Measurements from ENCODE around the gene TRUB2. TPM values are rescaled to one million over a fixed set of nuclear protein-coding genes. Genes with fewer than 3 reads are reported as not detected.

TRUB2 gene
- total RNA-seq, 1 experiment from 2014 or later: 34.1 TPM

- Mint-ChIP-seq H3K36me3 (ENCODE audit: insufficient read depth, unreplicated experiment) (peaks cover 61% of the 10 kb centered on the region), H3K9me3 (ENCODE audit: unreplicated experiment) (no peaks in the 10 kb centered on the region), H3K4me1 (ENCODE audit: low read depth, unreplicated experiment) (peaks cover 30% of the 10 kb centered on the region), H3K27ac (ENCODE audit: unreplicated experiment) (peak within 1 kb of the TSS; percentile 97), H3K4me3 (ENCODE audit: unreplicated experiment) (peak within 1 kb of the TSS; percentile 98), H3K27me3 (ENCODE audit: insufficient read depth, unreplicated experiment) (peaks cover 2% of the 10 kb centered on the region)
- Histone ChIP-seq H3K4me1 (peaks cover 5% of the 10 kb centered on the region), H3K4me3 (ENCODE audit: low read depth, low read length) (peak within 1 kb of the TSS; percentile 88), H3K36me3 (ENCODE audit: control insufficient read depth, insufficient read depth, low read length) (peaks cover under 1% of the 10 kb centered on the region; the same call in 1 of the 2 replicates), H3K9me3 (no peaks in the 10 kb centered on the region), H3K27me3 (replicated peaks; ENCODE audit: control insufficient read depth, insufficient read depth, low read length) (no peaks in the 10 kb centered on the region)
- BruUV-seq (replicated peaks): no TSS peak
- CTCF ChIA-PET: interaction anchor here (0.6 to 1.5 kb wide), 11 partner anchors 16 to 116 kb away, joined by 3 to 10 read pairs (median 5); no protein-coding TSS in a partner anchor
- POLR2A ChIA-PET: interaction anchor here (0.5 to 1.6 kb wide), 13 partner anchors 9 to 276 kb away, joined by 3 to 15 read pairs (median 4); partner anchors contain the start of genes CERCAM, SPTAN1 and URM1
- intact Hi-C loops (cut with micrococcal nuclease; ENCODE audit: unreplicated experiment): loop anchor here (1.0 kb wide), 3 partner anchors 26 to 63 kb away; no protein-coding TSS in a partner anchor
- peak; percentile 99 to 100 for DNase-seq
- TF ChIP-seq, protein P1, sequence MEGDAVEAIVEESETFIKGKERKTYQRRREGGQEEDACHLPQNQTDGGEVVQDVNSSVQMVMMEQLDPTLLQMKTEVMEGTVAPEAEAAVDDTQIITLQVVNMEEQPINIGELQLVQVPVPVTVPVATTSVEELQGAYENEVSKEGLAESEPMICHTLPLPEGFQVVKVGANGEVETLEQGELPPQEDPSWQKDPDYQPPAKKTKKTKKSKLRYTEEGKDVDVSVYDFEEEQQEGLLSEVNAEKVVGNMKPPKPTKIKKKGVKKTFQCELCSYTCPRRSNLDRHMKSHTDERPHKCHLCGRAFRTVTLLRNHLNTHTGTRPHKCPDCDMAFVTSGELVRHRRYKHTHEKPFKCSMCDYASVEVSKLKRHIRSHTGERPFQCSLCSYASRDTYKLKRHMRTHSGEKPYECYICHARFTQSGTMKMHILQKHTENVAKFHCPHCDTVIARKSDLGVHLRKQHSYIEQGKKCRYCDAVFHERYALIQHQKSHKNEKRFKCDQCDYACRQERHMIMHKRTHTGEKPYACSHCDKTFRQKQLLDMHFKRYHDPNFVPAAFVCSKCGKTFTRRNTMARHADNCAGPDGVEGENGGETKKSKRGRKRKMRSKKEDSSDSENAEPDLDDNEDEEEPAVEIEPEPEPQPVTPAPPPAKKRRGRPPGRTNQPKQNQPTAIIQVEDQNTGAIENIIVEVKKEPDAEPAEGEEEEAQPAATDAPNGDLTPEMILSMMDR (IDR thresholded peaks at IDR 0.05; ENCODE audit: insufficient read depth in 1 of 2, low read depth in 1 of 2, low read length in 1 of 2, severe bottlenecking in 1 of 2, unreplicated experiment in 1 of 2): no peak
Observed at GRCh38 chr9:128276008-128276573, 46.2 kb downstream of the TRUB2 start, which contains the start of gene SWI5. SWI5 (plus strand) TSS chr9:128276276.

- Mint-ChIP-seq H3K27ac (ENCODE audit: unreplicated experiment) (peak within 1 kb of the TSS; percentile 97), H3K36me3 (ENCODE audit: insufficient read depth, unreplicated experiment) (peaks cover 63% of the 10 kb centered on the region), H3K4me3 (ENCODE audit: unreplicated experiment) (peak within 1 kb of the TSS; percentile 98), H3K27me3 (ENCODE audit: insufficient read depth, unreplicated experiment) (peaks cover 2% of the 10 kb centered on the region), H3K9me3 (ENCODE audit: unreplicated experiment) (no peaks in the 10 kb centered on the region), H3K4me1 (ENCODE audit: low read depth, unreplicated experiment) (peaks cover 28% of the 10 kb centered on the region)
- intact Hi-C loops (cut with micrococcal nuclease; ENCODE audit: unreplicated experiment): loop anchor here (1.0 kb wide), 3 partner anchors 25 to 64 kb away; no protein-coding TSS in a partner anchor
- peaks cover 5% of the 10 kb centered on the region for H3K4me1 ChIP-seq
- POLR2A ChIA-PET: interaction anchor here (0.6 to 1.6 kb wide), 12 partner anchors 10 to 277 kb away, joined by 3 to 15 read pairs (median 4); partner anchors contain the start of genes CERCAM, SPTAN1 and URM1
- CTCF ChIA-PET: interaction anchor here (0.6 to 1.5 kb wide), 10 partner anchors 17 to 89 kb away, joined by 3 to 10 read pairs (median 6); no protein-coding TSS in a partner anchor
- TF ChIP-seq, protein P1 (IDR thresholded peaks at IDR 0.05; ENCODE audit: insufficient read depth in 1 of 2, low read depth in 1 of 2, low read length in 1 of 2, severe bottlenecking in 1 of 2, unreplicated experiment in 1 of 2): no peak
- no peaks in the 10 kb centered on the region for H3K27me3 ChIP-seq (replicated peaks; ENCODE audit: control insufficient read depth, insufficient read depth, low read length)
- peaks cover 2% of the 10 kb centered on the region; the same call in 1 of the 2 replicates for H3K36me3 ChIP-seq (ENCODE audit: control insufficient read depth, insufficient read depth, low read length)
- H3K4me3 ChIP-seq (ENCODE audit: low read depth, low read length): peak within 1 kb of the TSS; percentile 88
- no TSS peak for BruUV-seq (replicated peaks)
- DNase-seq: peak; percentile 56 to 64
- no peaks in the 10 kb centered on the region for H3K9me3 ChIP-seq
Observed at GRCh38 chr9:128275198-128276007, 46.8 kb downstream of the TRUB2 start, which contains the start of gene GOLGA2. GOLGA2 (minus strand) TSS chr9:128276007; CDS start chr9:128275976, 31 bp downstream.

DNA sequence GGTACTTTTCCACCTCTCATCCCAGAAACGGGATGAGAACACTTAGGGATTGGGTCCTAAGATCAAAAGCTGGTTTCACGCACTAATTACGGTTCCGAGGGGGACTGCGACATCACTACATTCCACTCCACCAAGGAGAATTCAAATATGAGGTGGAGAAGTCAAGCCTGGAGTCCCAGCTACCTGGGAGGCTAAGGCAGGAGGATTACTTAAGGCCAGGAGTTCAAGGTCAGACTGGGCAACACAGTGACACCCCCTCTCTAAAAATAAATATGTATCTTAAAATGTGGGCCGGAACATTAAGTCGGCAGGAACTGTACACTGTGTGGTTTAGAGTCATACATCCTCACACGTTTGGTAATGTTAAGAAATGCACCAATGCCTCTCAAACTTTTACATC, 48.0 kb downstream of the TRUB2 start:
- Mint-ChIP-seq H3K4me3 (ENCODE audit: unreplicated experiment) (no peak overlapping the region), H3K9me3 (ENCODE audit: unreplicated experiment) (no peaks in the 10 kb centered on the region), H3K27ac (ENCODE audit: unreplicated experiment) (peak overlapping the region; percentile 27), H3K4me1 (ENCODE audit: low read depth, unreplicated experiment) (peaks cover 18% of the 10 kb centered on the region), H3K36me3 (ENCODE audit: insufficient read depth, unreplicated experiment) (peaks cover 65% of the 10 kb centered on the region), H3K27me3 (ENCODE audit: insufficient read depth, unreplicated experiment) (peaks cover 2% of the 10 kb centered on the region)
- BruUV-seq (replicated peaks): no TSS peak
- Histone ChIP-seq H3K9me3 (no peaks in the 10 kb centered on the region), H3K36me3 (ENCODE audit: control insufficient read depth, insufficient read depth, low read length) (peaks cover 2% of the 10 kb centered on the region; the same call in 1 of the 2 replicates), H3K4me1 (peaks cover 5% of the 10 kb centered on the region), H3K4me3 (ENCODE audit: low read depth, low read length) (no peak overlapping the region), H3K27me3 (replicated peaks; ENCODE audit: control insufficient read depth, insufficient read depth, low read length) (no peaks in the 10 kb centered on the region)
- CTCF ChIA-PET: no interaction called here
- POLR2A ChIA-PET: no interaction called here
- intact Hi-C loops (cut with micrococcal nuclease; ENCODE audit: unreplicated experiment): no loop called here
- TF ChIP-seq, protein P1 (IDR thresholded peaks at IDR 0.05; ENCODE audit: insufficient read depth in 1 of 2, low read depth in 1 of 2, low read length in 1 of 2, severe bottlenecking in 1 of 2, unreplicated experiment in 1 of 2): no peak
- DNase-seq: no peak
